Measurements from ENCODE around the gene MRPS25.

DNA sequence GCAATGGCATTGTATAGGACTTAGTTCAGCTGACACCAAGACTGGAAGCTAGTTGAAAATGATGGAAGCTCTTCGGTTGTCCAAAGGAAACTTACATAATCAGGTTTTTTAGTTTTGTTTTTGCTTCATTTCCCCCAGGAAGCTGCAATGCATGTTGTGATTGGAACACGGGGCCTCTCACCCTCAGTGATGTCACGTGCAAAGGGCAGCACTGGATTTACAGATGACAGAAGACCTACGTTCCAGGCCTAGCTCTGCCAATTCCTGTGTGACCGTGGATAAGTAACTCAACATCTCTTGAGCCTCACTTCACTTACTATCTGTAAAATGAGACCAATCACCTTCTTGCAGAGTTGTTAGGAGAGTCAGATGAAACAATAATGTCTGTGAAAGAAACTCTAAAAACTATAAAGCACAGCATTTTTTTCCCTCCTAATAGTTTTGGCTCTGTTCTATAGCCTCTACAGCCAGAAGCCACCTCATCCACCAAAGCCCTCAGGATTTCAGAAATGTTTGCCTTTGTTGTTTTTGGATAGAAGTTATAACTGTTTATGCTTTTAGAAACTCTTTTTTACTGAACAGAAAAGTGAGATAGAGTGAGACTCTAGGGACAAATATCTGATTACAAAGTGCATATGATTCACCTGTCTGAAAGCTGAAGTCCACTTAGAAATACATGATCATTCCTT is 29.2 kb upstream of the MRPS25 start:
- TF ChIP-seq, protein P1, sequence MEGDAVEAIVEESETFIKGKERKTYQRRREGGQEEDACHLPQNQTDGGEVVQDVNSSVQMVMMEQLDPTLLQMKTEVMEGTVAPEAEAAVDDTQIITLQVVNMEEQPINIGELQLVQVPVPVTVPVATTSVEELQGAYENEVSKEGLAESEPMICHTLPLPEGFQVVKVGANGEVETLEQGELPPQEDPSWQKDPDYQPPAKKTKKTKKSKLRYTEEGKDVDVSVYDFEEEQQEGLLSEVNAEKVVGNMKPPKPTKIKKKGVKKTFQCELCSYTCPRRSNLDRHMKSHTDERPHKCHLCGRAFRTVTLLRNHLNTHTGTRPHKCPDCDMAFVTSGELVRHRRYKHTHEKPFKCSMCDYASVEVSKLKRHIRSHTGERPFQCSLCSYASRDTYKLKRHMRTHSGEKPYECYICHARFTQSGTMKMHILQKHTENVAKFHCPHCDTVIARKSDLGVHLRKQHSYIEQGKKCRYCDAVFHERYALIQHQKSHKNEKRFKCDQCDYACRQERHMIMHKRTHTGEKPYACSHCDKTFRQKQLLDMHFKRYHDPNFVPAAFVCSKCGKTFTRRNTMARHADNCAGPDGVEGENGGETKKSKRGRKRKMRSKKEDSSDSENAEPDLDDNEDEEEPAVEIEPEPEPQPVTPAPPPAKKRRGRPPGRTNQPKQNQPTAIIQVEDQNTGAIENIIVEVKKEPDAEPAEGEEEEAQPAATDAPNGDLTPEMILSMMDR (IDR thresholded peaks at IDR 0.05): no peak
- TF ChIP-seq MXI1 (IDR thresholded peaks at IDR 0.05; ENCODE audit: low read depth, low read length) (no peak), EP300 (IDR thresholded peaks at IDR 0.05; ENCODE audit: borderline replicate concordance in 1 of 2, low read depth in 1 of 2, low read length in 1 of 2) (no peak), SMC3 (IDR thresholded peaks at IDR 0.05; ENCODE audit: low read depth, low read length) (no peak), JUND (IDR thresholded peaks at IDR 0.05) (no peak), NRF1 (IDR thresholded peaks at IDR 0.05; ENCODE audit: low read depth, low read length) (no peak), RAD21 (IDR thresholded peaks at IDR 0.05; ENCODE audit: low read length) (no peak), CHD2 (IDR thresholded peaks at IDR 0.05; ENCODE audit: low read length, partially characterized antibody) (no peak), TCF12 (IDR thresholded peaks at IDR 0.05) (no peak), POLR2AphosphoS5 (IDR thresholded peaks at IDR 0.05; ENCODE audit: low read depth, low read length) (no peak)

Measured in SK-N-SH (cell line).